Measurements from ENCODE around the gene SNCG.
A peak's percentile ranks its signal among the peaks of the same experiment; 100 is the strongest.
"Not testable (repeated sequence)": the region's sequence is repeated elsewhere in the genome, so short reads cannot be mapped to it uniquely, and the experiment has no call there.

SNCG gene

GRCh38 chr10:86943316-86944030 lies 14.9 kb upstream of the SNCG start:
- peak in 10 of 42 donors; percentile 7 to 39 (median 17) for DNase-seq
- intact Hi-C loops (cut with DNase I): no loop called here

GRCh38 chr10:86944031-86944419 lies 14.4 kb upstream of the SNCG start:
- peak in 12 of 42 donors; percentile 5 to 37 (median 12) for DNase-seq
- intact Hi-C loops (cut with DNase I): no loop called here

- DNase-seq: peak in 5 of 42 donors; percentile 3 to 21 (median 8)
- intact Hi-C loops (cut with DNase I): no loop called here
Measured at GRCh38 chr10:86944471-86944870, 13.9 kb upstream of the SNCG start.

GRCh38 chr10:86944907-86945306 lies 13.5 kb upstream of the SNCG start:
- peak in 11 of 42 donors; percentile 4 to 33 (median 6) for DNase-seq
- intact Hi-C loops (cut with DNase I): no loop called here

GRCh38 chr10:86945361-86946212 lies 12.8 kb upstream of the SNCG start:
- intact Hi-C loops (cut with DNase I): no loop called here

GRCh38 chr10:86946213-86947155 lies 11.9 kb upstream of the SNCG start:
- peak in 16 of 42 donors; percentile 12 to 67 (median 34) for DNase-seq
- intact Hi-C loops (cut with DNase I): no loop called here

More at GRCh38 chr10:86945361-86946212, 12.8 kb upstream of the SNCG start:
- DNase-seq: peak in 17 of 42 donors; percentile 15 to 71 (median 35)

- DNase-seq: peak in 3 of 42 donors; percentile 2 to 12 (median 2)
- intact Hi-C loops (cut with DNase I): not testable (repeated sequence)
Measured at GRCh38 chr10:86947806-86948205, 10.6 kb upstream of the SNCG start.

GRCh38 chr10:86950349-86950748 lies 8.1 kb upstream of the SNCG start:
- intact Hi-C loops (cut with DNase I): no loop called here
- DNase-seq: peak in 1 of 42 donors; percentile 0

GRCh38 chr10:86951184-86951761 lies 7.1 kb upstream of the SNCG start:
- intact Hi-C loops (cut with DNase I): no loop called here
- no peak for DNase-seq

GRCh38 chr10:86952106-86952505 lies 6.3 kb upstream of the SNCG start:
- intact Hi-C loops (cut with DNase I): no loop called here
- no peak for DNase-seq

- DNase-seq; intact Hi-C loops (cut with DNase I): not testable (repeated sequence)
Measured at GRCh38 chr10:86952697-86953096, 5.7 kb upstream of the SNCG start.

- intact Hi-C loops (cut with DNase I): no loop called here
- DNase-seq: peak in 14 of 42 donors; percentile 23 to 68 (median 42)
Measured at GRCh38 chr10:86953747-86954680, 4.4 kb upstream of the SNCG start.

- DNase-seq: no peak
- intact Hi-C loops (cut with DNase I): no loop called here
Measured at GRCh38 chr10:86954681-86955500, 3.5 kb upstream of the SNCG start.

GRCh38 chr10:86955501-86956194 lies 2.8 kb upstream of the SNCG start:
- DNase-seq: no peak
- intact Hi-C loops (cut with DNase I): no loop called here

- intact Hi-C loops (cut with DNase I): no loop called here
- DNase-seq: no peak
Measured at GRCh38 chr10:86956195-86956847, 2.1 kb upstream of the SNCG start.
